GM12801 (cell line): ENCODE results near the gene CPA4.

ENCODE experiments used
- CTCF ChIP-seq: IDR thresholded peaks from one replicate; pipeline ENCODE4 v1.5.1; 2011; ENCODE audit warnings: control low read depth; ENCODE audit not compliant: insufficient read length; ENCODE audit errors: extremely low read depth

The CPA4 gene

GRCh38 chr7:130266961-130267321 lies 26.0 kb upstream of the CPA4 start:
- no peak for TF ChIP-seq CTCF

GRCh38 chr7:130268463-130269317 lies 24.3 kb upstream of the CPA4 start:
- no peak for TF ChIP-seq CTCF

GRCh38 chr7:130269318-130269694 lies 23.7 kb upstream of the CPA4 start:
- no peak for TF ChIP-seq CTCF

- TF ChIP-seq CTCF, result no peak
Measured at GRCh38 chr7:130270947-130271800, 21.8 kb upstream of the CPA4 start.

- TF ChIP-seq CTCF, result no peak
Measured at GRCh38 chr7:130272381-130273080, 20.4 kb upstream of the CPA4 start.

- TF ChIP-seq CTCF, result no peak
Measured at GRCh38 chr7:130273081-130273932, 19.7 kb upstream of the CPA4 start.
